Measurements from ENCODE around the gene FOXD4. TPM values are rescaled to one million over a fixed set of nuclear protein-coding genes. Genes with fewer than 3 reads are reported as not detected.
"Not testable (repeated sequence)": the region's sequence is repeated elsewhere in the genome, so short reads cannot be mapped to it uniquely, and the experiment has no call there.

The FOXD4 gene
- total RNA-seq = 0.13 and 0.14 TPM in 2 replicates

DNA sequence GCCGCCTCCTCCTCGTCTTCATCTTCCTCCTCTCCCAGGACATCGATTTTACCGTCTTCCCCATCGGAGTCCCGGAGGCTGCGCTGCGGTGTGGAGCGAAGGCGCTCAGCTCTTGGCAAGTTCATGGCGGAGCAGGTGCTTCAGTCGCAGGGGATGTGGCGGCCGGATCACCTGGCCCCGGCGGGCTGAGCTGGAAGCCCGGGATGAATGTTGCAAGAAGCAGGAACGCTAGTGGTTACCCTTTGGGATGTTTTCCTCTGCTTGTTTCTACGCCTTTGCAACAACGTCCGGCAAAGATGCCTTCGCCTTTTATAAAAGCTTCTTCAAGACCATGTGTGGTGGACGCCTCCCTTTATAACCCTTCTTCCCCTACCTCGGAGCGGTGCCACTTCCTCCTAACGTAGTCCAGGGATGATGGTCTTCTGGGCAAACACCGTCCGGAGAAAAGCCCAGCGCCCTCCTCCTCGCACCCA lies at the start of gene FOXD4:
TSS of gene FOXD4 (minus strand) at position 423 of the 473 bp plus-strand sequence. CDS start at position 125, 298 bp downstream.
- DNase-seq (ENCODE audit: low read depth, low spot score) = not testable (repeated sequence)

DNA sequence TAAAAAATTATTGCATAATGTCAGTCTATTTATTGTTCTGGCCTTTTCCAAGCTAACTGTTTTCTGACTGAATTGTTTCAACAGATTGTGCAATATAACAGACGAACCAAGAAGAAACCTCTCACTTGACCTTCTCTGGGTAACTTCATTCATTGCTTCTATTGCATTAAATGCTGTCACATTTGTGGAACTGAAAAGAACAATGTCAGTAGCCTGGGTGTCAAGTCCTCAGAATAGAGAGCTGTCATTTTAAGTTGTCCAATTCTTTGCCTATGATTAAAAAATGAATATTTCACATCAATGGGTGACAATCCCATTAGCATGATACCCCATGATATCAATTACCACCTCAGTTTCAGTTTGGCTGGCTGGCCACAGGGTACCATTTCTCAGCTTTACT lies 41.7 kb upstream of the FOXD4 start:
- not testable (repeated sequence) for DNase-seq (ENCODE audit: low read depth, low spot score)

DNA sequence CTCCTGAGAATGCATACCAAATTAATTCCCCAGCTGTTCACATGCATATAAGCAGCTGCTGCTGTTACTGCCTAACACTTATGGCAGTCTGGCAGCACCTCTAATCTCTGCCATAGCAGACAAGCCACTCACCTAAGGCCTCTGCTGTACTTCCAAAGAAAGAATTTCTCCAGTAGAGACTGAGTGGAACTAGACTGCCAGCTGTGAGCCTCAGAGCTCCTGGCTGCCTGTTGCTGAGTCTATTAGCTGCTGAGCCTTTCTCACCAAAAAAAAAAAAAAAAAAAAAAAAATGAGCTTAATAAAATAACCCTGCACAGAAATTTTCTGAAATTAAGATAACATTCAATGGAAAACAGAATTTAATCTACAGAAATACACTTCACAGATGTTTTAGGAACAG lies 33.0 kb upstream of the FOXD4 start:
- not testable (repeated sequence) for DNase-seq (ENCODE audit: low read depth, low spot score)

DNA sequence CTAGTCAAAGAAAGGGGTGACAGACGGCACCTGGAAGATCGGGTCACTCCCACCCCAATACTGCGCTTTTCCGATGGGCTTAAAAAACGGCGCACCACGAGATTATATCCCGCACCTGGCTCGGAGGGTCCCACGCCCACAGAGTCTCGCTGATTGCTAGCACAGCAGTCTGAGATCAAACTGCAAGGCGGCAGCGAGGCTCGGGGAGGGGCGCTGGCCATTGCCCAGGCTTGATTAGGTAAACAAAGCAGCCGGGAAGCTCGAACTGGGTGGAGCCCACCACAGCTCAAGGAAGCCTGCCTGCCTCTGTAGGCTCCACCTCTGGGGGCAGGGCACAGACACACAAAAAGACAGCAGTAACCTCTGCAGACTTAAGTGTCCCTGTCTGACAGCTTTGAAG lies 21.7 kb upstream of the FOXD4 start:
- DNase-seq (ENCODE audit: low read depth, low spot score) = not testable (repeated sequence)

DNA sequence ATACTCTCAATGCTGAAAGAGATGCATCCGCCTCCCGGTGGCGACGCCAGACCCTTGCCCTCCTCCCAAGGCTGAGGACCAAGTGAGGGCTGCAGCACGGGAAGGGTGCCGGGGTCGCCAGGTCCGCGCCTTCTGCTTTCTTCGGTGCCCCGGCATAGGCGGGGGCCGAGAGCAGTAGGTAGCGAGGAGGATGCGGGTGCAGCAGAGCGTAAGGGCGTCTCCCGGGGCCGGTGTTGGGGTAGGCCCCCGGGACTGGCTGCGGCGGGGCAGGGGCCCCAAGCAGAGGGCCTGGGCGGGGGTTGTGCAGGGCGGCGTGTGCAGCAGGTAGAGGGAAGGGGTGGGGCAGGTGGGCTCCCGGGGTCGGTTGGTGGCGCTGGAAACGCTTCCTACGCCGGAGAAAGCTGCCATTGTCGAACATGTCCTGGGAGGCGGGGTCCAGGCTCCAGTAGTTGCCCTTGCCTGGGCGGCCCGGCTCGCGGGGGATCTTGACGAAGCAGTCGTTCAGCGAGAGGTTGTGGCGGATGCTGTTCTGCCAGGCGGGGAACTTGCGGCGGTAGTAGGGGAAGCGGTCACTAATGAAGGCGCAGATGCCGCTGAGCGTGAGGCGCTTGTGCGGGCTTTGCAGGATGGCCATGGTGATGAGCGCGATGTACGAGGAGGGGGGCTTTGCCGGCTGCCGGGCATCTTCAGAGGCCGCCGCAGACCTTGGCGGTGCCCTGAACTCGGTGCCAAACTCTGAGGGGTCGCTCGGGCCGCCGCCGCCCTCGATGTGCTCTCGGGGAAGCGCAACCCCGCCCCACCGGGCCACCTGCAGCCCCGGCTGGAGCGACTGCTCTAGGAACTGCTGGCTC lies 848 bp downstream of the FOXD4 start:
- not testable (repeated sequence) for DNase-seq (ENCODE audit: low read depth, low spot score)

DNA sequence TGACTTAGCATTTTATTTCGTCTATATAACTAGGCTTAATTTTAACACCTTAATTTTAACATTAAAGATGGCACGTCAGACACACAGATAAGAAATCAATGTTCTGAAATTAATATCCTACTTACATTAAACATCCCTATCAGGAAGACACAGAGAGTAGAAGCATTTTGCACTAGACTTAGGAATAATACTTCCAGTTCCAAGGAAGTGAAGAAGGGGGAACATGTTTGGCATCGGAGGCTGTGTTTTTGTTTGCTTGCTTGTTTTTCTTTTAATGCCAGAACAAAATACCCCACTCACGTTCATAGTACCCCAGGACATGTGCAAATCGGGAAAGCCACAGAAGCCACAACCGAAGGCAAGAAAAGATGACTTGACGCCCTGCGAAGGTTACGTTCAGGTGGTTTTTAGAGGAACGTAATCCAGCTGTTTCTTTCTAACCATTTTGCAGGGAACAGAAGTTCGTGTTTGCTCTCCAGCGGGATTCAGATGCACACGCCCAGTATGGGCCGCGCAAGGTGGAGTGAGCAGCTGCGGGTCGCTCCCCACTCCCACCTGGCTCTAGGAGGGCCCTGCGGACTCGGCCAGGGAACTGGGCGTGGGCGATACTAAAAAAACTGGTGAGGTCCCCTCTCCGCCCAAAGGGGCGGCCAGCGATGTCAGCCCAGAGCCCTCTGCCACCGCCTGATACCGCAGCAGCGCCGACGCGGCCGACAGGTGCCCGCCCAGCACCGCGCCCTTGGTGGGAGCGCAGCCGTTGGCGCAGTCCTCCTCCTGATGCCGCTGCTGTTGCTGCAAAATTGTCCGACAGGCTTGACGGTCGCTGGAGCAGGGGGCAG lies 1.8 kb downstream of the FOXD4 start:
- not testable (repeated sequence) for DNase-seq (ENCODE audit: low read depth, low spot score)

DNA sequence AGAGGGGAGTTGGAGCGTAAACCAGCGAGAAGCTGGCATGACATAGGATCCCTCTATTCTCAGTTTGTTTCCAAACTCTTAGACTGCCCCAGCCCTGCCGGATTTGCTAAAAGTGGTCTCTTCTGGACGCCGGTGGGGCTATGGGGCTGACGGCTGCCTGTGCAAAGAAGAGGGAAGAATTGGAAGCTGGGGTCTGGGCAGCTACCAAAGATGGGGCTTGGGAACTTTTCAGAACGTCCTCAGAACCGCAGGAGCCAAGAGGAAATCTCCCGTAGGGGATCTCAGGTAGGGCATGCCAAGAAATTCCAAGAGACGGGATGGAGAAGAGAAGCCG lies 3.1 kb downstream of the FOXD4 start:
- DNase-seq (ENCODE audit: low read depth, low spot score) = not testable (repeated sequence)

DNA sequence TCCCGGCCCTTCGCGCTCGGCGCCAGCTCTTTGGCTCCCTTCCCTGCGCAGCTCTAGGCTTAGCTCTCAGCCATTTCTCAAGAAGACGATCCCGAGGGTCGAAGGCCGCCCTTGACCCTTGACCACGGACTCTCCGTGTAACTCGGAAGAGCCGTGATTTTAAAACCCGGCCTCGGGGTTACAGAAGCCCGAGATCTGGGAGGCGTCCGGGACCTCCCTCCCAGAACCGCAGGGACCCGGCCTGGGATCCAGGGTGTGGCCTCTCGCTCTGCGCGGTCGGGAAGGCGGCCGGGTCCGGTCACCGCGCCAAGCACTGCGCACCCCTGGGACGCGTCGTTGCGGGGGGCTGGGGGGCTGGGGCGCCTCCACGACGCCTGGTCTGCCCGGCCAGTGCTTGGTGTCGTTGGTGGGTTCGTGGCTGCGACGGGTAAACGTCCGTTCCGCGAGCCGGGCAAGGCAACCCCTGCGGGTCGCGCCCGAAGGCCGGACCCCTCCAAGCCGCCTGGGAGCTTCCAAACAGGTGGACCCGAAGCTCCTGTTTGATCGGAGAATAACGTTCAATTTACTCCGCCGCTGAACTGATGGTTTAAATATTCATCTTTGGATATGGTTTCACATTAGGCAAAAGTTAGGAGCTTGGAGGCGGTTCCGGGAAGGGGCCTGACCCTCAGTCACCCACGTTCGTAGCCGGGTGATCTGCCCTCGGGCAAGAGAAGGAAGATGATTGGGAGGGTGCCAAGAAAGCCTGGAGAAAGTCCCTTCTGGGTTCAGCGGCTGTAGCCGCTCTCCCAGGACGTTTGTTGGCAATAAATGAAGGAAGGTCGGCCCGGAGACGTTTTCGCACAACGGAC lies 3.7 kb downstream of the FOXD4 start:
- DNase-seq (ENCODE audit: low read depth, low spot score) = not testable (repeated sequence)

DNA sequence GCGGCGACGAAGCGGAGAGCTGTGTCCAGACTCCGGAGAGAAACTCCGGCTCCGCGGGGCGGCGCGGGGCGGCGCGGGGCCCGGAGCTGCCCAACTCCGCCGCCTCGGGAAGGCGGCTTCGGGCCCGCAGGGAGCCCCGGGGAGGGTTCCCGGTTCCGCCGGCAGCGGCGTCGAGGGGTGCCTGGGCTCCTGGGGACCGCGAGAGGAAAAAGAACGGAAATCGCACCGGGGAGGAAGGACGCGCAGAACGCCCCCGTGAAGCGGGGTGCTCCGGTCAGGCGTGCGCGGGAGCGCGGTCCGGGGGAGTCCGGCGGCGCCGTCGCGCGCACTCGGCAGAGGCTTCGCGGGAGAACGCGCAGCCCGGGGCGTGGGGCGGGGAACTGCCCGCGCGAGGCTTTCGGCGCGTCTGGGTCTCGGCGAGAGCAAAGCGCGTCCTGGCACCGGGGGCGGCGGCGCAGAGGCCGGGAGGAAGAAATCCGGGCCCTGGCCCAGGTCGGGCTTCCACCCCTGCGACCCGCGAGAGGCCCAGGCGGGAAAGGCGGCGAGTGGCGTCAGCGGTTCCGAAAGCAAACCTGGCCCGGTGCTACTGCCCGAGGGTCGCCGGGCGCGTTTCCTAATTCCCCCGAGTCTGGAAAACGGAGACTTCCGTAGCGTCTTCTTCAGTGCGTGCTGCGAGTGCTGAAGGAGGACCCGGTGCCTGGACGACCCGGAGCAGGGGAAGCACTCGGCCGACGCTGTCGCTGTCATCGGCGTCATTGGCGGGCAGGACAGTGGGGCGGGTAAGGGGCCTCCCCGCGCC lies 4.5 kb downstream of the FOXD4 start:
- DNase-seq (ENCODE audit: low read depth, low spot score) = not testable (repeated sequence)

DNA sequence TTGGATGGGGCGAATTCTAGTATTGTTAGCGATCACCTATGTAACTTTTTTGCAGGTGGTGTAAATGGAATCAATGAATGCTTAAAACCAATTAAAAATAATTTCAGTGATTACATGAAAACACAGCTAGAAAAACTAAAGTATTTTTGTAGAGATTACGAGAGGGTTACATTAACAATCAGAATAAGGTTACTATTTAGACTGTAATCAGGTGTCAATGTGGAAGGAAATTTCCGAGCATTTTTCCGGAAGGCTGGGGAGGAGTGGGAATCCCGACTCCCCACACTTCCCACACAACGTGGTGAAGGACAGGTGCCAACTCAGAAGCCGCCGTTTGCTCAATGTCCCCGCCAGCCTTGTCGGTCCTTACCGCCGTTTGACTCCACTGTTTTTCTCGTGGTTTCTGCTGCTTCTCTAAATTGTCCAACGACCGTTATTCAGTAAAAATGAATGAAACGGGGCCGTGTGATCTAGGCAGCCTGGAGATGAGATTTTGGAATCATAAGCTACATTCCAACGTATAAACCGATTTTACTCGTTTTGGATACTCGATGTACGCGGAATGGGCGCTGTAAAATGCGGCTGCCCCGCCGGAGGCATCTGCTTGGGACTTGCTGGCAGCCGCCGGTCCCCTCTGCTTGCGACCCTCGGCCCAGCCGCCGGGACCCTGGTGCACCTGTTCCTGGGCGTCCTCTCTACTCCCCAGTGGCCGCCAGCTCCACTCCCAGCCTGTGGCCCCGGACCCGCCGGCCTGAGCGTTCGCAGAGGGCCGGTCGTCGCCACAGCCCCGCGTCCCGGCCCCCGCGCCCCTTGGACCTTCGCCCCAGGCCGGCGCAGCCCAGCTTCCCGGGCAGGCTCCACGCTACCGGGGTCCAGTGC lies 5.4 kb downstream of the FOXD4 start:
- DNase-seq (ENCODE audit: low read depth, low spot score) = not testable (repeated sequence)

DNA sequence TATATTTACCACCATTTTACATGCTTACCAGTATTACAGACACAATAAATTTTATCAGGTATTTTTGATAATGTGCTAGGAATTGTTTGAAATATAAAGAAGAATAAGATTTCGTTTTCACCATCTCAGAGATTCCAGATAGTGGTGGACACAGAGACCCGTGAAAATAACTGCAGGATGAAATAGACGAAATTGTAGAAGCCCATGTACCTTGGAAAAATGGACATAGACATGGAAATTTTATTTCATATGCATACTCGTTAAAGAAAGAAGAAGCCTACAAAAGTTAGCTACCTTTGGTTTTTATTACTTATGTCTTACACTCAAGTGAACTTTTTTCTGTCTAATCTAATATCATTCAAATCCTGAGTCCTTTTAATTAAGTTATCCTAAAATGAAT lies 7.5 kb downstream of the FOXD4 start:
- not testable (repeated sequence) for DNase-seq (ENCODE audit: low read depth, low spot score)

DNA sequence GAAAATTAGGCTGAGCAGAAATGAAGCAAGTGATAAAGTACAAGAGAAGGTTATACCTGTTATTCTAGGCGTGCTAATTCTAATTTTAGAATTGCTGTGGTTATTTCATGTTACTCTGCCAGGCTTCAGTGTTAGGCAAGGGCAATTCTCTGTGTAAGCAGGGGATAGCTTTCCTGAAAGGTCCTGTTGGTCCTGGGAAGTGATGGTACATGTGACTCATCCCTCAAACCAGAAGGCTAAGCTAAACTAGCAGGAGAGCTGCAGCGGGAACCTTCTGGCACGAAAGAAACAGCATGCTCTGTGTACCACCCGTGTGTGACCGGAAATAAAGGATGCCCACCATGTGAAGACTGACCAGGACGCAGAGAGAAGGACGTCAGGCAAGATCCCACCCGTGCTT lies 8.7 kb downstream of the FOXD4 start:
- not testable (repeated sequence) for DNase-seq (ENCODE audit: low read depth, low spot score)

DNA sequence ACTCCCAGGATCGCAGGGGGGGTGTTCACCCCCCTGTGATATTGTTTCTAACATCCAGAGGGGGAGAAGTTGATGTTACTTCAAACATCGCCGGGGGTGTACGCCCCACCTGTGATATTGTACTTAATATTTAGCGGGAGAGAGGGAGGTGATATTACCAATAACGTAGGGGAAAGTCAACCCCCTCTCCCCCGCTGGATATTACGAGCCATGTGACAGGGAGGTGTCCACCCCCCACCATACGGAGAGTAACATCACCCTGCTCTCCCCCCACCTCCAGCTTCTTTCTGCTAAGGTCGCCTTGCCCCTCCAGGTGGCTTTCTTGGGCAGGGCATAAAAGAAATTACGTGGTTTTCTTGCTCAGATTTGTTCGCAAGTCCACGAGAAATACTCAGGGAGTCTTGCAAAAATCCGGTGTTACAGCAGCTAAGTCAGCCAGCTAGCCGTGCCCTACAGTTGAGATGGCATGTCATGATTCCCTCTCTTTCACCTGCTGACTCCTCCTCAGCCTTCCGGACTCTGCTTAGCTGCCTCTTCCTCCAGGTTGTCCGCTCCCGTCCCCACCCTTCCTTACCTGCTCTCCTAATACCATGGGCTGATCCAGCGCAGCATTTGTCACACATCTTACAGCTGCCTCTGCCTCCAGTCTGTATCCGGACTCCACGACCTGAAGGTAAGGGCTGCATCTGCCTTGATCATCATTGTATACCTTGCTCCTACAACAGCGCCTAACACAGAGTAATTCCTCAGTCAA lies 9.3 kb downstream of the FOXD4 start:
- DNase-seq (ENCODE audit: low read depth, low spot score) = not testable (repeated sequence)

DNA sequence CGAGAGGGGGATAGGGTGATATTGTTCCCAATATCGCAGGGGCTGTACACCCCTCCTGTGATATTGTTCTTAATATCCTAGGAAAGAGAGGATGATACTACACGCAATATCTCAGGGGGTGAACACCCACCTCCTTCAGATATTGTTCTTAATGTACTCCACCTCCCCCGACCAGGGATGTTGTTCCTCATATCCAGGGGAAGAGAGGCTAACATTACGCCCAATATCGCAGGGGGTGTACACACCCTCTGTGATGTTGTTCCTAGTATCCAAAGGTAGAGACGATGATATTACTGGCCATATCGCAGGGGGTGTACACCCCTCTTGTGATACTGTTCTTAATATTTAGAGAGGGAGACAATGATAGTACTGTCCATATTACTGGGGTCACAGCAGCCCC lies 12.2 kb downstream of the FOXD4 start:
- not testable (repeated sequence) for DNase-seq (ENCODE audit: low read depth, low spot score)

DNA sequence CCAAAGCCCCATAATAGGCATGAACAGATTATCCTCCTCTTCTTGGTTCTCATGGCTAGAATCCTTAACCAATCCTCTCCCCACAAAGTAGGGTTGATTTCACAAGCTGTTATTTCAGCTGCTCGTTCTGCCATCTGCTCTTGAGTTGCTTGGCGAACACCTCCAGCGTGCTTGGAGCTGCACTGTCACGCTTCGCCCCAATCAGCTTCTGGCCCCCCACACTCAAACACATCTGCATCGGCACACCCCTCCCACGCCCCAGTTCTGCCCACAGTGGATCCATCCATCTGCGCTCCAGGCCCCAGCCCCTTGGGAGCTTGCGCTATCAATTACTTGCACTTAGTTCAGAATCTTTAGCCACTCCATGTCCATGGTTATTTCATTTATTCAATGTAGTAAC lies 17.8 kb downstream of the FOXD4 start:
- not testable (repeated sequence) for DNase-seq (ENCODE audit: low read depth, low spot score)

DNA sequence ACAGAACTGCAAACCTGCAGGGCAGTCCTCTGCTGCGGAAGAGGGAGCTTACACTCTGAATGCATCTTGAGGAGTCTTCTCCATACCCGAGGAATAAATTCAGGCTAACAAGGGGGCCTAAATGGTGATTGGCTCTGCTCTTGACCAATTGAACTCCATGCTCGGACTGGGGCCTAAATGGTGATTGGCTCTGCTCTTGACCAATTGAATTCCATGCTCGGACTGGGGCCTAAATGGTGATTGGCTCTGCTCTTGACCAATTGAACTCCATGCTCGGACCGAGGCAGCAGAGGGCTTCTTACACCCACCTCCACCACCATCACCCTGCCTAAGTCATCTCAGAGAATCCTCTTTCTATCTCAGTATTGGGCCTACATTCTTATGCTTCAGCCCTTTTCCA lies 18.4 kb downstream of the FOXD4 start:
- DNase-seq (ENCODE audit: low read depth, low spot score) = not testable (repeated sequence)

DNA sequence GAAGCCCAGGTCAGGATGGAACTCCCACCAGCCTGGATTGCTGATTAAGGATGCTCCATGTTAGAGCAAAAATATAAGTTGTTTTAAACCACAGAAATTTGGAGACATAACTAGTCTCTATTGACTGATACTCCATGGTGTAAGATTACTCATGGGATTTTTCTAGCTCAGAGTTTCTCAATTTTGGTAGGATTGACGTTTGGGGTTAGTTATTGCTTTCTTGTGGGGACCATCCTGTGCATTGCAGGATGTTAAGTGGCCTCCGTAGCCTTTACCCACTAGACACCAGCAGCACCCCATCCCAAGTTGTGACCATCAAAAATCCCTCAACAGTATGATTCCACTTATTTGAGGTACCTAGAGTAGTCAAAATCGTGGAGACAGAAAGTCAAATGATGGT lies 19.4 kb downstream of the FOXD4 start:
- not testable (repeated sequence) for DNase-seq (ENCODE audit: low read depth, low spot score)

DNA sequence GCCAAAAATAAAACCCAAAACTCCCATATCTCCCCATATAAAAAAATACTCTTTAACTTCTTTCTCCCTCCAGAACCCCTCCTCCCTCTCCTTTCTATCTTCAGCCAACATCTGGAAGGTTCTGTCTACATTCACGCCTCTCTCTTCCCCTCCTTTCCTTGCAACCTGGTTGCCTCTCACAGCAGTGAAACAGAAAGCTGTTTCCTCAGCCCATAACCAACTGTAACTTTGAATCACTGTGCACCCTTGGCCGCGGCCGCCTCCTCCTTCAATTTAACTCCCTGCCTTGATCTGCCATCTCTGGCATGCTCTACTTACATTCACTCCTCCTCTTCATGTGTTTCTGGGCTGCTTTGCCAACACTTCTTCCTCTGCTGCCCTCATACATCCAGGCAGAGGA lies 23.2 kb downstream of the FOXD4 start:
- not testable (repeated sequence) for DNase-seq (ENCODE audit: low read depth, low spot score)

DNA sequence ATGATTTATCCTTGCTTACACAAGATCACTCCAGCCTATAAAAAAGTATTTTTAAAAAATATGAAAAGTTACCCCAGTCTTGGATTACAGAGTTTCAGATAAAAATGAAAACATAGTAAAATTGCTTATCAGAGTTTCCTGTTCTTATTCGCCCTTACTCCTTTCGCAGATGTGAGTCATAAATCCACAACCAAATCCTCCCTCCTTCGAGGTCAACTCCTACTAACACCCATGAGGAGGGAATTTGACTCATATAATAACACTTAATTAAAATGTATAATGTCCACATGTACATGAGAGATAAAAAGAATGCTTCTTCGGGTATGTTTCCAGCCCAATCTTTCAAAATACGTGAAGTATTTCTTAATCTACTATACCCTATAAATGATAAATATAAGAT lies 23.9 kb downstream of the FOXD4 start:
- not testable (repeated sequence) for DNase-seq (ENCODE audit: low read depth, low spot score)
